AG09309 (cell line): ENCODE results near the gene LMOD1.

Experiments
- DNase-seq: peaks from one replicate; pipeline ENCODE4 v3.0.0-alpha.2; 2010; ENCODE audit warnings: low read depth
- H3K4me3 ChIP-seq: 2 replicates; pipeline ENCODE4 v1.5.1; 2011; ENCODE audit warnings: mild to moderate bottlenecking, low read depth, low read length, moderate library complexity; ENCODE audit not compliant: control insufficient read depth
- TF ChIP-seq, protein P1 (sequence below): IDR thresholded peaks from 2 replicates; pipeline ENCODE4 v1.5.1; 2011; ENCODE audit warnings: mild to moderate bottlenecking, low read depth, low read length, inconsistent platforms; ENCODE audit not compliant: insufficient read depth, control insufficient read depth; ENCODE audit errors: missing control alignments

LMOD1 gene

DNA sequence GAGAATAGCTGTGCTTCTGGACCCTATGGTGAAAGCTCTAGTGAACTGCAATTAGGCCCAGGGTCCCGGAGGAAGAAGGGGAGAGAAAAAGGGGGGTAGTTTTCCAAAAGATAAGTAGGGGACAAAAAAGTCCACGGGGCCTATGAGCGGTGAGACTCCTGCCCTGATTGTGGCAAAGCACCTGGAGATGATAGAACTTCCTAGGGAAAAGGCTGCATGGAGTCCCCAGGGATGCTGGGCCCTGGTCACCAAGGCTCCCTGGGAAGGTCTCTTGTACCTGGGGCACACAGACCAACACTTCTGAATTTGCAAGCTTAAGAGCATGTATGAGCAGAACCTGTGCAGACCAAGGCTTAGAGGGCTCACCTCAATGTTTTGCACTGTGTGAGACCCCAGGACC, 63.1 kb downstream of the LMOD1 start:
- TF ChIP-seq, protein P1, sequence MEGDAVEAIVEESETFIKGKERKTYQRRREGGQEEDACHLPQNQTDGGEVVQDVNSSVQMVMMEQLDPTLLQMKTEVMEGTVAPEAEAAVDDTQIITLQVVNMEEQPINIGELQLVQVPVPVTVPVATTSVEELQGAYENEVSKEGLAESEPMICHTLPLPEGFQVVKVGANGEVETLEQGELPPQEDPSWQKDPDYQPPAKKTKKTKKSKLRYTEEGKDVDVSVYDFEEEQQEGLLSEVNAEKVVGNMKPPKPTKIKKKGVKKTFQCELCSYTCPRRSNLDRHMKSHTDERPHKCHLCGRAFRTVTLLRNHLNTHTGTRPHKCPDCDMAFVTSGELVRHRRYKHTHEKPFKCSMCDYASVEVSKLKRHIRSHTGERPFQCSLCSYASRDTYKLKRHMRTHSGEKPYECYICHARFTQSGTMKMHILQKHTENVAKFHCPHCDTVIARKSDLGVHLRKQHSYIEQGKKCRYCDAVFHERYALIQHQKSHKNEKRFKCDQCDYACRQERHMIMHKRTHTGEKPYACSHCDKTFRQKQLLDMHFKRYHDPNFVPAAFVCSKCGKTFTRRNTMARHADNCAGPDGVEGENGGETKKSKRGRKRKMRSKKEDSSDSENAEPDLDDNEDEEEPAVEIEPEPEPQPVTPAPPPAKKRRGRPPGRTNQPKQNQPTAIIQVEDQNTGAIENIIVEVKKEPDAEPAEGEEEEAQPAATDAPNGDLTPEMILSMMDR: no peak
- no peak overlapping the region for H3K4me3 ChIP-seq
- DNase-seq: no peak

DNA sequence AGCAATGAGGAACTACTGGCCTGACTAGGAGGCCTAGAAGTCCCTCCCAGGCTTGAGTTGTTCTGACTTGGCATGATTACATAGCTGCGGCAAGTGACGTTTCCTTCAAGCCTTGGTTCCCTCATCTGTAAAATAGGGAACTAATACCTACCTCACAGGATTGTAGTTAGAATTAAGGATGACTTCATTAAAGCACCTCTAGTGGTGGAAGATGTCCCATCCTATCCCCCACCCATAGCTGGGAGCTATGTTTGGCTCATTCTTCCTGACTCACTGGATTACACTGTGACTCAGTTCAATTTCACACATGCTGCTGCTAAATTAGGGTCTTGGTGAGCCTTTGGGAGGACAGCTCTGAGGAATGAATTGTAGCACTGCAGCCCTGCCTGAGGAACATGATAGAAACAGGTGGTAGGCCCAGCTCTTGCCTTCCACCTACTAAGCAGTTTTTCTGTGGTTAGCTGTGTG, 63.6 kb downstream of the LMOD1 start:
- no peak overlapping the region for H3K4me3 ChIP-seq
- TF ChIP-seq, protein P1: peak; percentile 35
- DNase-seq: peak; percentile 48

DNA sequence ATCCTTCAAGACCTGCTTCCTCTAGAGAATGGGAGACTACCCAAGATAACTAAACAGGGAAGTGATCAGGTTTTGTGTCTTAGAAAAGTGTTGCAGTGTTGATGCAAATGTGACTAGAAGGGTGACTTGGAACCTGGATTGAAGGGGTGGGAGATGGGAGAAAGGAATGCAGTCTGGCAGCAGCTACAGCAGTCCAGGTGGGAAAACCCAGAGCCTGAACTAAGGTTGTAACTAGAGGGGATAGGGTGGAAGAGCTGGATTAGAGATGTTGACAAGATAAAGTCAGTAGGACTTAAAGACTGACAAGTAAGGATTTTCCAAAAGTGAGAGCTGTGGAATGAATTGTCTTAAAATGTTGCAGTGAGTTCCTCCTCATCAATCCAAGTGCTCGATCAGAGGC, 64.7 kb downstream of the LMOD1 start:
- TF ChIP-seq, protein P1: no peak
- no peak for DNase-seq
- H3K4me3 ChIP-seq: no peak overlapping the region

DNA sequence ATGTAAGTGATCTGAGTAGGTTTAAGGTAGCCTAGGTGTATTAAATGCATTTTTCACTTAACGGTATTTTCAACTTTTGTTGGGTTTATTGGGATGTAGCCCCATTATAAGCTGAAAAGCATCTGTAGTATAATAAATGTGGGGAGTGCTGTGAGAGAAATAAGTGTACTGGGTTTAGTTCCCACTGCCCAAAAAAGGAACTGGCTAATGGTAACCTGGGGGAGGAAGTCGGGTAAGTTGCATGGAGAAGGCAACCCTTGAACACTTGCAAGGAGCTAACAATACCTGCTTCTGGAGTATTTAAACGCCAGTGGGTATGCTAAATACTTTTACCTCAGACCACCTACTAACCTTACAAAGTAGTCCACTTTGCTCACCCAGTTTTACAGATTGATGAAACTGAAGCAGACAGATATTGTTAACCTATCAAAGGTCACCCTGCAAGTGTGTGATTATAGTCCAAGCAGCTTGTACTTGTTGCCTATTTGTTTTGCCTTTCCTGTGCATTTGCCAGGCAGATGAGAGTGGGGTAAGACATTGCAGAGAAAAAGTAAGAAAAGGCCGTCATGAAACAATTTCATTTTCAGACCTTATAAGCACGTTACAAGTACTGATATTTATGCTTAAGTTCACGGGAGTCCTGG, 65.3 kb downstream of the LMOD1 start:
- no peak for DNase-seq
- TF ChIP-seq, protein P1: no peak
- no peak overlapping the region for H3K4me3 ChIP-seq

DNA sequence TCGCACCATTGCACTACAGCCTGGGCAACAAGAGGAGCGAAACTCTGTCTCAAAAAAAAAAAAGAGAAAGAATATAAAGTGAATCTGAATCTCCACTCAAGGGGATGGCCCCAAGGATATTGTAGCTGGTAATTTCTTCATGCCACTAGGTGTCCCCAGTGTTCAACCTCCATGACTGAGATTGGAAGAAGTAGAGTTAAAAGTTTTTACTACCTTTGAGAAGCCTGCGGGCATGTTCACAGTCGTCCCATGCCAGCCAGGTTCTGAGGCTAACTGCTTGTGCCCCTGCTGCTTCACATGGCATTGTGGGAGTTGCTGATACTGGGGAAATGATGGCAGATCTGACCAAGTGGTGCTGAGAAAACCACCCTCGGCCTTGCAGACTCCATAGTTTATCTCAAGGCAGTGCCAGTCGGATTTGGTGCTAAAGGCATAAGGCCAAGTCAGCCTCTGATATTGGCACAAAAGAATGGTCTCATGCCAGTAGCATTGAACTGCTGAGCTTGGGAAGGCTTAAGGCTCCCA, 68.4 kb downstream of the LMOD1 start:
- TF ChIP-seq, protein P1: peak; percentile 69

DNA sequence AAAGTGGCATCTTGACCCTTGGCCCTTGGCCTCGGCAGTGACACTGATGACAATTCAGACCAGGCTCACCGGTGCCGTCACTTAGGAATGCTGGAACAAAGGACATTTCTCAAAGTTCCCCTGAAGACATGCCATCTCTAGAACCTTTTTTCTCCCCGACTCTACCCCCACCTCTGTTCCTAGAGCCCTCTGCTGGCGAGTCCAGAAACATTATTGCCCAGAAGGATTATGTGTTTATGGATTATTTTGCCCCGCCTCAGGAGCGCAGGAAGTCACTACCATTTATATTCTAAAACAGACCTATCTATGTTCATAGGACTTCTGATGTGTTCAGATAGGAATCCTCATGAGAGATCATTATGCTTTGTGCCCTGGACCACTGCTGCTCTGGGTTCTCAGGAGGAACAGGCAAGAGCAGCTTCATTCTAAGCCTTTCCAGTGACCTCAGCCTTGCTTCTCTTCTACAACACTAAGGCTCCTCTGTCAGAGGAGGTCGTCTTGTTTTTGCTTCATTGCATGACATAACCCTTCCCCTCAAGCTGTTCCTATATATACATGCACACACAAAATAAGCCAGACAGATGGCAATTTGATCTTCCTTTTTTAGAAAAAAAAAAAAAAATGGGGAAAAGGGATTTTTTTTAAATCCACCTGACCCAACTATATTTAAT, 70.1 kb downstream of the LMOD1 start:
- no peak overlapping the region for H3K4me3 ChIP-seq
- TF ChIP-seq, protein P1: peak; percentile 54
- no peak for DNase-seq

More for the DNA sequence above, 68.4 kb downstream of the LMOD1 start:
- no peak overlapping the region for H3K4me3 ChIP-seq
- no peak for DNase-seq
